GM18951 (cell line): Measurements from ENCODE around the gene LDB2.
"Not testable (repeated sequence)": the region's sequence is repeated elsewhere in the genome, so short reads cannot be mapped to it uniquely, and the experiment has no call there.

Experiments used
- POLR2A ChIP-seq: IDR thresholded peaks from 4 replicates; pipeline ENCODE4 v1.6.1; 2011; ENCODE audit warnings: mild to moderate bottlenecking; ENCODE audit not compliant: insufficient read length, insufficient read depth; ENCODE audit errors: extremely low read depth
- in situ Hi-C: fragments of 300-500 bp; cut with MboI; formaldehyde crosslinking; loops from one replicate; pipeline ENCODE4 v1.12.0; 2022; ENCODE audit warnings: low sequenced_read_pairs, mixed read lengths, inconsistent platforms; ENCODE audit not compliant: unreplicated experiment

LDB2 gene

GRCh38 chr4:16588651-16589050, 309.8 kb downstream of the LDB2 start:
- TF ChIP-seq POLR2A: no peak
- in situ Hi-C loops: no loop called here

DNA sequence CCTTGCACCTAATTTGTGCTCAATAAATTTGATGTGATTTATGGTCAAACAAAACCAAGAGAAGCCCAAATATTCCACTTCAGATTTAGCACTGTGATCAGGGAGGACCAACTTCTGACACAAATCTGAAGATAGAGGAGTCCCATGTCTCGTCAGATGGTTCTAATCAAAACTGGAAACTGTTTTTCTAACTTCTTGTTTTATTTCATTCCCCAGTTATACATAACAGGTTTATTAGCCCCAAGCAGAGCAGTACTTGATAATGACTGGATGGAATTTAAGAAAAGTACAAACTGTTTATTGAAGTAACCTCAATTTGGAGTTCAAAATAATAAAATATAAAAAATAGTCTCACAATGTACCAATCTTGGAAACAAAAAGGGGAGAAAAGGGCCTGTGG, 310.3 kb downstream of the LDB2 start:
- in situ Hi-C loops: no loop called here
- no peak for TF ChIP-seq POLR2A

DNA sequence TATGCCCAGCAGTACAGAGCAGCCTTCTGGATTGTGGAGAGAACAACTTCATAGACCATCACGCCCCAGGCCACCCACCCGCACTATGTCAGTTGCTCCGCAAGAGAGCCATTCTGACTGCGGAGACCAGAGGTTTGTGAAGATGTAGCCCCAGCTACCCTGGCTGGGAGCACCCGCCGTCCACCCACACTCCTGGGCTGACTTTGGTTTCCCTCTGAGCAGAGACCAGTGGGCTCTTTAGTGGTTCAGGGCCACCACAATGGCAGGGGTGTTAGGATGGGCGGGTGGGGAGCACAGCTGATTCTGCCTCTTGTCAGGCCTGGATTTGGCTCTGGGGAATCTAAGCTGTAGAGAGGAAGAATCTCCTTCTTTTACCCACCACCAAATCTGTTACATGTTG, 313.4 kb downstream of the LDB2 start:
- in situ Hi-C loops: no loop called here
- no peak for TF ChIP-seq POLR2A

DNA sequence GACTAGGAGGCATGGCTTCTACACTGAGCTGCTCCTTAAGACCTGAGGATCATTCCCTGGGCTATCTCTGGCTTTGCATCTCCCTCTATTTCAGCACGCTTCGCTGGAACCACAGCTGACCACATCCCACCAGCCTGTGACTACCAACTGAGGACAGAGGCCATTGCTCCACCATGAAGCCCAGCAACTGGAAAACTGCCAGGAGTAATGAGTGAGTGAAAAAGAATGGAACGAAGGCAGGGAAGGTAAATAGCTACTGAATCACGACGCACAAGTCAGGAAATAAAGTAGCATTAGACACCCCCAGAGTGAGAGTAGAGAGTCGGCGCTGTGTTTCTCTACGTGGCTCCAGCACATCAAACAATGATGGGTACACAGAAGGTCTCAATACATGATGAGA, 314.7 kb downstream of the LDB2 start:
- in situ Hi-C loops: no loop called here
- no peak for TF ChIP-seq POLR2A

DNA sequence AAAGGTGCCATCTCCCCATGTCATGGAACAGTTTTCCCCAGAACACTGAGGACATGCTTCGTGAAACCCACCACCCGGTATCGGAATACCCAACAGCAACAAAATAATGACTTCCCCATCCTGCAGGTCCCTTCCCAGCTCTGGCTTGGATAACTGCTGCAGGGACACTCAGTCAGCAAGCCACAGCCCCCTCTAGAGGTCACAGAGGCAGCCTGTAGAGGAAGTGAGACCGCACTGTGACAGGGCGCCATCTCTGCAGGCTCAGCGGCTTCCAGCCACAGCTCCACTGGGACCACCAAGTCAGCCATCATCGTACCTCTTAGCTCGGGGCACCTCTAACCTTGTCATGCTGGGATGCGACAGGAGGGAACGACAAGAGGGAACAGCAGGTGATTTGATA, 315.9 kb downstream of the LDB2 start:
- in situ Hi-C loops: no loop called here
- TF ChIP-seq POLR2A: no peak

GRCh38 chr4:16582036-16582435, 316.4 kb downstream of the LDB2 start:
- no peak for TF ChIP-seq POLR2A
- in situ Hi-C loops: no loop called here

- in situ Hi-C loops: no loop called here
- TF ChIP-seq POLR2A: no peak
Observed at GRCh38 chr4:16581117-16581516, 317.3 kb downstream of the LDB2 start.

DNA sequence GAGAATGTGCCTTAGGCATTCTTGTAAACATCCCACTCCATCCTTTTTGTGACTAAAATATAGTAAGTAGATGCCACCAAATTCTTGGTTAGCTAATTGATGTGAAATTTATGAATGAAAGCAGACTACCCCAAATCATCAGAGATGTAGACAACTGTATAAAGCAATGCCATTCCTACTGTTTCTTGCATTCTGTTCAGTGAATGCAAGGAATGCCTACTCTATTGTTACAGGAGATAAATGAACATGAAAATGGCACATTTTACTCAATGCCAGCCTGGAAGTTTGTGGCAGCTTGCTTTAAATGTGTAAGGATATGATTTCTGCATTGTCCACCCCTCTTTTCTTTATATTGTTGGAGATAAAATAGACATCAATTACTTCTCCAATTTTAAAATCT, 317.9 kb downstream of the LDB2 start:
- TF ChIP-seq POLR2A: no peak
- in situ Hi-C loops: no loop called here

DNA sequence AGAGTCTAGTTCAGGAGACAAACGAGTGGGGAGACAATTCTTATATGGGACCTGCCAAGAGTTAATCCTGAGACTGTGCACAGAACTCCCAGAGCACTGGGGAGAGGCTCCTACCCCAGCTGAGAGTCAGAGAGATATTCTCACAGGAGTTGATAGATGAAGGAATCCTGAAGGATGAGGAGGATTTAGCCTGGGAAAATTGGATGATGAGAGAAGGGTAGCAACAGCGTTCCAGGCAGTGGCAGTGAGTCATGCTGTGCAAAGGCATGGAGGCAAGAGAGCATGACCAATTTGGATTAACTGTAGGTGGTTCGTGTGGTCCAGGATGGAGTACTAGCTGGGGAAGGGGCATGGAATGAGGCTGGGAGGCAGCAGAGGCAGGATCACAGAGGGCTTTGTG, 318.6 kb downstream of the LDB2 start:
- TF ChIP-seq POLR2A: no peak

DNA sequence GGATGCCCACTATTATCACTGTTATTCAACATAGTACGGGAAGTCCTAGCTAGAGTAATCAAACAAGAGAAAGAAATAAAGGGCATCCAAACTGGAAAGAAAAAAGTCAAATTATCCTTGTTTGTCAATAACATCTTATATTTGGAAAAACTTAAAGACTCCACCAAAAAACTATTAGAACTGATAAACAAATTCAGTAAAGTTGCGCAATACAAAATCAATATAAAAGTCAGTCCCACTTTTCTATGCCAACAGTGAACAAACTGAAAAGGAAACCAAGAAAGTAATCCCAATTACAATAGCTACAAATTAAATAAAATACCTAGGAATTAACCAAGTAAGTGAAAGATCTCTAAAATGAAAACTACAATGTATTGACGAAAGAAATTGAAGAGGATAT, 321.3 kb downstream of the LDB2 start:
- in situ Hi-C loops: no loop called here
- no peak for TF ChIP-seq POLR2A

More for the DNA sequence above, 318.6 kb downstream of the LDB2 start:
- in situ Hi-C loops: no loop called here

DNA sequence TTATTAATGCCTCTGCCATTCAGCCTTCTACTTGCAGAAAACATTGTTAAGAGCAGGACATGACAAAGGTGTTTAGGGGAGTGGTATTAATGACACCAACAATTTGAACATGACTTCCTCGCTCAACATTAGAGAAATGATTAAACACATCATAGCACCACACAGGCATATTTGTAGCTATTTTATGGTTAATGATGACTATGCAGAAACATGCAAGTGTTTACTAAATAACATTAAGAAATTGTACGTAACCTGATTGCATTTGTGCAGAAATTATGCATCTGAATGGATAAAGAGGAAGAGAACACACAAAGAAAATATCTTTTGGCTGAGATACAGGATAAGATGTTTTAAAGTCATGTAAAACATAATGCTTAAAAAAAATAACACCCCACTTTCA, 323.5 kb downstream of the LDB2 start:
- in situ Hi-C loops: no loop called here
- TF ChIP-seq POLR2A: no peak

DNA sequence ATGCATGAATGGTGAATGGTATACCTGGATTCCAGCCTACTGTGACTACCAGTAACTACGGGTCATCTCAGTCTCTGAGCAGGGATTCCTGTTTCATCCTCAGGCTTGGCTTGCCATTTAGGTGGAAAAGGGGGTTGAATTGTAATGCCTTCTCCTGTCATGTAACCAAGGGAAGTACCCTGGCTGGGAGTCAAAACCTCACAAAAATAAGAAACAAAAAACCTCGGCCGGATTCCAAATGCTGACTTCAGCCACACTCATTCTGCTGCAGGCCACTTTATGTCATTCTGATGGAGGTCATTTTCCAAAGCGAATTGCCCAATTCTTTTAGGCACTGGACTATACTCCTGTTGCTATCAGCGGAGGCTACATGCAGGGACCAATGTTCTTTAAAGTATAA, 324.7 kb downstream of the LDB2 start:
- TF ChIP-seq POLR2A: no peak
- in situ Hi-C loops: no loop called here

DNA sequence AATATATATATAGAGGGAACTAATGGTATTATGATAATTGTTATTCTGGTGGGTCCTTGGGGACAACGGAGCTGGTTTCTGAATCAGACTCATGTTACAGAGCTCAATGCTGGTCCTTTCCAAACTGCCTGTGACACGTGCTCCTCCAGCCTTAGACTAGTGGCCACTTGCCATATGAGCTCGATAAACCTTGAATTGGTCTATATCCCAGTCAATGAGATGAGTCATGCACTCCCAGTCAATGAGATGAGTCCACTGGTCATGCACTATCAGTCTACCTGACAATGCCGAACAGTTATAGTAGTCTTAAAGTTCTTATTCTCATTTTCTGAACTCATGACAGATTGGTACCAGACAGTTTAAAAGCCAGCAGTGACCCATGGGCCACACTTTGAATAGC, 325.2 kb downstream of the LDB2 start:
- in situ Hi-C loops: no loop called here
- no peak for TF ChIP-seq POLR2A

DNA sequence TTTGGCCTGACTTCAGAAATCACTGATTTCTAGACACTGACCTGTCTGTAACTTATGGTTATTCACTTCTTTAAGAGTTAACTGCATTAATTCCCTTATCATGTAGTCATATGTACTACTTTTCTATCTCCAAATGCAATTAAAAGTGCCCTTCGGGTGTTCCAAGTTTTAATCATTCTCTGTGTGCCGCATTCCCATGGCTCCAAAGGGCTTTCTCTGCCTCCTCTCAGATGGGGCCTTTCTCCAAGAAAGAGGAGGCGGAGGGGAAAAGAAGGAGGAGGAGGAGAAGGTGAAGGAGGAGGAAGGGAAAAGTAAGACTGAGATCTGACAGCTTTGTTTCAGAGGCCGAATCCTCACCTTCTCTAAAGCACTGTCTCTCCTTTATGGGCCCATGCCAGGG, 325.8 kb downstream of the LDB2 start:
- in situ Hi-C loops: no loop called here
- TF ChIP-seq POLR2A: no peak

DNA sequence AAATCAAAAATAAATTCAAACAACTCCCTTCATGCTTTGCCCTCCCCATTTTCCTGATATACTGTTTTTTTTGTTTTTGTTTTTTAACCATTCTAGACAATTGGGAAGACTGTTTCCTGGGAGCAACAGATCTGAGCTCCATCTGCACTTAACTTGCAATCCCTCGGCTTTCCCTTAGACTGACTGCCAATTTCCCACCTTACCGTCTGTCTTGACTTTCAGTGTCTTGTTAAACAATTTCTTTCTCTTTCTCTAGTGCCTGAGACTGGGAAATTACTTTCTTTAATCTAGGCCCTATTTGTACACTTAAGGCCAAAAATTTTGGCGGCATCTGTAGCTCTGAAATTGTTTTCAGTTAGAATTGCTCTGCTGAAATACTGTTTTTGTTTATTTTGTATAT, 326.3 kb downstream of the LDB2 start:
- TF ChIP-seq POLR2A: no peak
- in situ Hi-C loops: no loop called here

GRCh38 chr4:16569790-16570189, 328.7 kb downstream of the LDB2 start:
- no peak for TF ChIP-seq POLR2A
- in situ Hi-C loops: no loop called here

- in situ Hi-C loops: not testable (repeated sequence)
Observed at GRCh38 chr4:16557316-16557715, 341.1 kb downstream of the LDB2 start.
